Measurements from ENCODE around the gene TLE6. TPM values are rescaled to one million over a fixed set of nuclear protein-coding genes. Genes with fewer than 3 reads are reported as not detected.

The TLE6 gene
- polyA plus RNA-seq, 2 of the 4 experiments (the other 2 are of a cell fraction): 3.1 to 4.2 TPM

GRCh38 chr19:2993579-2993978 is 16.2 kb downstream of the TLE6 start:
- CTCF ChIA-PET: no interaction called here
- no peaks in the 10 kb centered on the region for H3K9me3 ChIP-seq
- 78% methylated on average over 2 of the region's 9 CpGs for WGBS (ENCODE audit: missing lambda C conversion rate)
- TF ChIP-seq NPAS2 (CRISPR knock-in tag; IDR thresholded peaks at IDR 0.05; ENCODE audit: borderline replicate concordance): no peak
- TF ChIP-seq HOXA7 (CRISPR knock-in tag; IDR thresholded peaks at IDR 0.05): no peak
- no peak for TF ChIP-seq NFE2L2 (conservative IDR thresholded peaks at IDR 0.05; ENCODE audit: low read length)
- TF ChIP-seq EHMT2 (IDR thresholded peaks at IDR 0.05; ENCODE audit: low read depth): no peak
- TF ChIP-seq MAZ (IDR thresholded peaks at IDR 0.05; ENCODE audit: borderline replicate concordance, low read depth, low read length): no peak
- TF ChIP-seq ZC3H11A (IDR thresholded peaks at IDR 0.05): no peak
- TF ChIP-seq BHLHE40 (IDR thresholded peaks at IDR 0.05; ENCODE audit: low read depth, low read length): no peak
- TF ChIP-seq RARB (CRISPR knock-in tag; IDR thresholded peaks at IDR 0.05): no peak
- no peak for TF ChIP-seq FOXS1 (CRISPR knock-in tag; IDR thresholded peaks at IDR 0.05)
- TF ChIP-seq CBX2 (IDR thresholded peaks at IDR 0.05; ENCODE audit: borderline replicate concordance, low read depth): no peak
- TF ChIP-seq RAD21 (conservative IDR thresholded peaks at IDR 0.05 in 1 of 2, IDR thresholded peaks at IDR 0.05 in 1 of 2): no peak
- no peaks in the 10 kb centered on the region for H3K4me1 ChIP-seq
- no peak overlapping the region for H3K27ac ChIP-seq
- DNase-seq (ENCODE audit: low read depth in 1 of 2, low spot score in 1 of 2): no peak
- ATAC-seq: no peak
- POLR2A ChIA-PET: no interaction called here
- no peak for FAIRE-seq
- H3K4me3 ChIP-seq: no peak overlapping the region
- H3K4me2 ChIP-seq: no peak overlapping the region

GRCh38 chr19:2994588-2995131 is 17.3 kb downstream of the TLE6 start:
- WGBS (ENCODE audit: missing lambda C conversion rate): 81% methylated on average over 15 of the region's 15 CpGs
- Histone ChIP-seq H3K4me1 (no peaks in the 10 kb centered on the region), H3K4me2 (no peak overlapping the region), H3K4me3 (no peak overlapping the region), H3K27ac (no peak overlapping the region), H3K9me3 (no peaks in the 10 kb centered on the region)
- TF ChIP-seq BCL3 (IDR thresholded peaks at IDR 0.05) (no peak), HMGXB4 (CRISPR knock-in tag; IDR thresholded peaks at IDR 0.05; ENCODE audit: borderline replicate concordance) (no peak), FOXS1 (CRISPR knock-in tag; IDR thresholded peaks at IDR 0.05) (no peak)
- ChIA-PET CTCF (interaction anchor here (0.7 kb wide), 1 partner anchor 42 kb away, joined by 3 read pairs; no protein-coding TSS in a partner anchor), POLR2A (no interaction called here)
- ATAC-seq: no peak
- DNase-seq (ENCODE audit: low read depth in 1 of 2, low spot score in 1 of 2): no peak
- no peak for FAIRE-seq

DNA sequence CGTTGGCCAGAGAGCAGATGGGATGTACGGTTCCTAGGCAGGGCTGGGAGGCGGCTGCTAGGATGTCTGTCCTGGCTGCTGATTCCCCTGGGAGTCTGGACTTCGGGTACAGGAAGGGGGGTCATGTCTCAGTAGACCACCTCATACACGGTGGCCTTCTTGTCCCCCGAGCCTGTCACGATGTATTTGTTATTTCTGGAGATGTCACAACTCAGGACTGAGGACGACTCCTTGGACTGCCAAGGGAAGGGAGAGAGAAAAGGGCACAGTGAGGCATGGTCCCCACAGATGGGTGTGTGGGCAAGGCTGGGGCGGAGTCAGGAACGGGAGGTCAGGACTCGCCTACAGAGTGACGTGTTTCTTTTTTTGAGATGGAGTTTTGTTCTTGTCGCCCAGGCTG is 20.4 kb downstream of the TLE6 start:
- Histone ChIP-seq H3K4me2 (no peak overlapping the region), H3K4me1 (no peaks in the 10 kb centered on the region), H3K9me3 (no peaks in the 10 kb centered on the region), H3K4me3 (no peak overlapping the region), H3K27ac (no peak overlapping the region)
- ATAC-seq: no peak
- TF ChIP-seq JUN (IDR thresholded peaks at IDR 0.05) (no peak), HOXA7 (CRISPR knock-in tag; IDR thresholded peaks at IDR 0.05) (no peak), CHD4 (IDR thresholded peaks at IDR 0.05; ENCODE audit: borderline replicate concordance) (no peak), NPAS2 (CRISPR knock-in tag; IDR thresholded peaks at IDR 0.05; ENCODE audit: borderline replicate concordance) (no peak), MAFK (IDR thresholded peaks at IDR 0.05; ENCODE audit: partially characterized antibody) (no peak), RCOR1 (IDR thresholded peaks at IDR 0.05; ENCODE audit: low read depth, low read length) (no peak), GATA3 (IDR thresholded peaks at IDR 0.05; ENCODE audit: borderline replicate concordance) (no peak), MAX (IDR thresholded peaks at IDR 0.05) (no peak), CTCF (IDR thresholded peaks at IDR 0.05) (no peak), KDM5A (IDR thresholded peaks at IDR 0.05) (no peak), ZC3H11A (IDR thresholded peaks at IDR 0.05) (no peak), SREBF2 (IDR thresholded peaks at IDR 0.05) (no peak), KDM1A (IDR thresholded peaks at IDR 0.05; ENCODE audit: low read depth) (no peak), TP53 (CRISPR knock-in tag; IDR thresholded peaks at IDR 0.05) (no peak), FOXS1 (CRISPR knock-in tag; IDR thresholded peaks at IDR 0.05) (no peak), CBX2 (IDR thresholded peaks at IDR 0.05; ENCODE audit: borderline replicate concordance, low read depth) (no peak), BHLHE40 (IDR thresholded peaks at IDR 0.05; ENCODE audit: low read depth, low read length) (no peak), ZNF302 (CRISPR knock-in tag; IDR thresholded peaks at IDR 0.05) (no peak)
- TF ChIP-seq, protein P1, sequence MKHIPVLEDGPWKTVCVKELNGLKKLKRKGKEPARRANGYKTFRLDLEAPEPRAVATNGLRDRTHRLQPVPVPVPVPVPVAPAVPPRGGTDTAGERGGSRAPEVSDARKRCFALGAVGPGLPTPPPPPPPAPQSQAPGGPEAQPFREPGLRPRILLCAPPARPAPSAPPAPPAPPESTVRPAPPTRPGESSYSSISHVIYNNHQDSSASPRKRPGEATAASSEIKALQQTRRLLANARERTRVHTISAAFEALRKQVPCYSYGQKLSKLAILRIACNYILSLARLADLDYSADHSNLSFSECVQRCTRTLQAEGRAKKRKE (CRISPR knock-in tag; IDR thresholded peaks at IDR 0.05; ENCODE audit: low read depth): no peak
- TF ChIP-seq, protein P2, sequence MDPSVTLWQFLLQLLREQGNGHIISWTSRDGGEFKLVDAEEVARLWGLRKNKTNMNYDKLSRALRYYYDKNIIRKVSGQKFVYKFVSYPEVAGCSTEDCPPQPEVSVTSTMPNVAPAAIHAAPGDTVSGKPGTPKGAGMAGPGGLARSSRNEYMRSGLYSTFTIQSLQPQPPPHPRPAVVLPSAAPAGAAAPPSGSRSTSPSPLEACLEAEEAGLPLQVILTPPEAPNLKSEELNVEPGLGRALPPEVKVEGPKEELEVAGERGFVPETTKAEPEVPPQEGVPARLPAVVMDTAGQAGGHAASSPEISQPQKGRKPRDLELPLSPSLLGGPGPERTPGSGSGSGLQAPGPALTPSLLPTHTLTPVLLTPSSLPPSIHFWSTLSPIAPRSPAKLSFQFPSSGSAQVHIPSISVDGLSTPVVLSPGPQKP (IDR thresholded peaks at IDR 0.05; ENCODE audit: low read depth, low read length): no peak
- no peak for DNase-seq (ENCODE audit: low read depth in 1 of 2, low spot score in 1 of 2)
- POLR2A ChIA-PET: no interaction called here
- WGBS (ENCODE audit: missing lambda C conversion rate): 63% methylated on average over 13 of the region's 13 CpGs
- FAIRE-seq: no peak
- CTCF ChIA-PET: no interaction called here
